ENCODE data around the gene CTSA. TPM values are rescaled to one million over a fixed set of nuclear protein-coding genes. Genes with fewer than 3 reads are reported as not detected.

CTSA gene
- total and polyA plus RNA-seq, 2 of the 4 experiments (the other 2 are of a cell fraction) = 19.0 to 312 TPM

- no CpG with 5 or more reads among the region's 2 CpGs for whole genome bisulfite sequencing, 2 experiments (ENCODE audit: extremely low coverage in 2 of 2, insufficient read length in 1 of 2)
- Histone ChIP-seq H2BK20ac (ENCODE audit: low read depth, low read length) (no peak overlapping the region), H4K5ac (ENCODE audit: low read depth, low read length) (no peak overlapping the region), H4K8ac (ENCODE audit: low read depth in 2 of 2, low read length in 2 of 2) (no peak overlapping the region), H2AFZ (replicated peaks; ENCODE audit: low read length, poor library complexity) (no peak overlapping the region), H3K9me1 (ENCODE audit: insufficient read depth, low read length) (peaks cover 14% of the 10 kb centered on the region), H3K27ac (ENCODE audit: insufficient read depth, low read length) (no peak overlapping the region), H3K23ac (ENCODE audit: low read depth, low read length) (no peak overlapping the region), H3K14ac (replicated peaks; ENCODE audit: low read depth, low read length) (no peak overlapping the region), H4K91ac (ENCODE audit: insufficient read depth, low read depth, low read length) (no peak overlapping the region), H2AK5ac (ENCODE audit: low read depth, low read length) (no peak overlapping the region), H3K9me3 (ENCODE audit: control insufficient read depth, insufficient read depth, low read length) (no peaks in the 10 kb centered on the region), H3K4me3 (ENCODE audit: insufficient read depth, low read depth, low read length) (no peak overlapping the region), H3K4ac (ENCODE audit: low read depth, low read length) (no peak overlapping the region), H3K18ac (ENCODE audit: low read depth, low read length) (no peak overlapping the region), H3K36me3 (ENCODE audit: control insufficient read depth, insufficient read depth, low read length) (peaks cover 19% of the 10 kb centered on the region), H4K20me1 (ENCODE audit: insufficient read depth, low read length) (peaks cover 5% of the 10 kb centered on the region; the same call in 1 of the 2 replicates), H2AK9ac (replicated peaks; ENCODE audit: low read depth, low read length, poor library complexity) (no peak overlapping the region), H2BK120ac (ENCODE audit: low read depth, low read length) (no peak overlapping the region), H3K4me1 (ENCODE audit: control insufficient read depth, insufficient read depth, low read length) (peaks cover 6% of the 10 kb centered on the region; the same call in 1 of the 2 replicates), H3K4me2 (ENCODE audit: low read depth, low read length) (no peak overlapping the region), H3K9ac (ENCODE audit: low read depth, low read length) (no peak overlapping the region), H3K56ac (ENCODE audit: extremely low read depth, insufficient read depth, low read length) (no peak overlapping the region), H3K79me1 (ENCODE audit: low read depth in 1 of 2, low read length in 2 of 2) (peaks cover 21 to 61% of the 10 kb centered on the region in 2 experiments), H2BK5ac (ENCODE audit: low read depth, low read length, poor library complexity, severe bottlenecking) (no peak overlapping the region), H2BK15ac (ENCODE audit: low read depth, low read length) (no peak overlapping the region), H3K27me3 (ENCODE audit: control insufficient read depth, insufficient read depth, low read length) (no peaks in the 10 kb centered on the region)
- DNase-seq (no peak), ATAC-seq (ENCODE audit: low read depth) (no peak)
- no peak for TF ChIP-seq MAFK (IDR thresholded peaks at IDR 0.05; ENCODE audit: low read depth, low read length)
- TF ChIP-seq CEBPB (IDR thresholded peaks at IDR 0.05; ENCODE audit: low read depth, low read length) = no peak
- no peak for TF ChIP-seq CHD1 (IDR thresholded peaks at IDR 0.05; ENCODE audit: low read depth, low read length)
- TF ChIP-seq BHLHE40 (IDR thresholded peaks at IDR 0.05; ENCODE audit: low read depth, low read length) = no peak
- TF ChIP-seq, protein P1, sequence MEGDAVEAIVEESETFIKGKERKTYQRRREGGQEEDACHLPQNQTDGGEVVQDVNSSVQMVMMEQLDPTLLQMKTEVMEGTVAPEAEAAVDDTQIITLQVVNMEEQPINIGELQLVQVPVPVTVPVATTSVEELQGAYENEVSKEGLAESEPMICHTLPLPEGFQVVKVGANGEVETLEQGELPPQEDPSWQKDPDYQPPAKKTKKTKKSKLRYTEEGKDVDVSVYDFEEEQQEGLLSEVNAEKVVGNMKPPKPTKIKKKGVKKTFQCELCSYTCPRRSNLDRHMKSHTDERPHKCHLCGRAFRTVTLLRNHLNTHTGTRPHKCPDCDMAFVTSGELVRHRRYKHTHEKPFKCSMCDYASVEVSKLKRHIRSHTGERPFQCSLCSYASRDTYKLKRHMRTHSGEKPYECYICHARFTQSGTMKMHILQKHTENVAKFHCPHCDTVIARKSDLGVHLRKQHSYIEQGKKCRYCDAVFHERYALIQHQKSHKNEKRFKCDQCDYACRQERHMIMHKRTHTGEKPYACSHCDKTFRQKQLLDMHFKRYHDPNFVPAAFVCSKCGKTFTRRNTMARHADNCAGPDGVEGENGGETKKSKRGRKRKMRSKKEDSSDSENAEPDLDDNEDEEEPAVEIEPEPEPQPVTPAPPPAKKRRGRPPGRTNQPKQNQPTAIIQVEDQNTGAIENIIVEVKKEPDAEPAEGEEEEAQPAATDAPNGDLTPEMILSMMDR (conservative IDR thresholded peaks at IDR 0.05; ENCODE audit: low read depth, low read length) = no peak
- no peak for TF ChIP-seq SMC3 (IDR thresholded peaks at IDR 0.05; ENCODE audit: low read depth, low read length)
- TF ChIP-seq NFE2L2 (IDR thresholded peaks at IDR 0.05; ENCODE audit: low read depth, low read length) = no peak
- no peak for TF ChIP-seq MAZ (IDR thresholded peaks at IDR 0.05; ENCODE audit: borderline replicate concordance, low read depth, low read length)
- no peak for TF ChIP-seq RAD21 (IDR thresholded peaks at IDR 0.05; ENCODE audit: low read length)
- no peak for TF ChIP-seq USF2 (IDR thresholded peaks at IDR 0.05; ENCODE audit: low read depth, low read length)
- TF ChIP-seq POLR2A (IDR thresholded peaks at IDR 0.05; ENCODE audit: low read depth, low read length) = no peak
- TF ChIP-seq, protein P2, sequence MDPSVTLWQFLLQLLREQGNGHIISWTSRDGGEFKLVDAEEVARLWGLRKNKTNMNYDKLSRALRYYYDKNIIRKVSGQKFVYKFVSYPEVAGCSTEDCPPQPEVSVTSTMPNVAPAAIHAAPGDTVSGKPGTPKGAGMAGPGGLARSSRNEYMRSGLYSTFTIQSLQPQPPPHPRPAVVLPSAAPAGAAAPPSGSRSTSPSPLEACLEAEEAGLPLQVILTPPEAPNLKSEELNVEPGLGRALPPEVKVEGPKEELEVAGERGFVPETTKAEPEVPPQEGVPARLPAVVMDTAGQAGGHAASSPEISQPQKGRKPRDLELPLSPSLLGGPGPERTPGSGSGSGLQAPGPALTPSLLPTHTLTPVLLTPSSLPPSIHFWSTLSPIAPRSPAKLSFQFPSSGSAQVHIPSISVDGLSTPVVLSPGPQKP (IDR thresholded peaks at IDR 0.05; ENCODE audit: borderline replicate concordance, low read depth, low read length) = no peak
- TF ChIP-seq RFX5 (IDR thresholded peaks at IDR 0.05; ENCODE audit: low read depth, low read length) = no peak
- dilution Hi-C loops (cut with HindIII; ENCODE audit: low sequenced_read_pairs, unreplicated experiment) = no loop called here
- in situ Hi-C loops (cut with MboI; ENCODE audit: low sequenced_read_pairs) = no loop called here
- intact Hi-C loops (cut with micrococcal nuclease) = no loop called here
- POLR2A ChIA-PET (ENCODE audit: unreplicated experiment) = no interaction called here
- BruUV-seq (replicated peaks) = no TSS peak
- CTCF ChIA-PET = no interaction called here
Observed at GRCh38 chr20:45853484-45853883, 37.7 kb upstream of the CTSA start.
